B cell (primary cell): ENCODE results near the gene GPR152. TPM values are rescaled to one million over a fixed set of nuclear protein-coding genes. Genes with fewer than 3 reads are reported as not detected.

Experiments used
- ATAC-seq: fragments of 200-7000 bp; cut with Tn5 transposase; one replicate; pipeline ENCODE4 v1.10.0; 2021; ENCODE audit warnings: low read depth, mild to moderate bottlenecking, moderate number of reproducible peaks, moderate library complexity
- CTCF ChIA-PET: fragments of 350-600 bp; sonication (Branson Sonifier 250); formaldehyde crosslinking; loops from one replicate; lab custom pipeline; 2021; ENCODE audit warnings: antibody characterized with exemption, inconsistent platforms; lab: Charles Lee
- POLR2A ChIA-PET: fragments of 350-600 bp; sonication (Branson Sonifier 250); formaldehyde crosslinking; loops from one replicate; lab custom pipeline; 2021; ENCODE audit warnings: antibody characterized with exemption; lab: Charles Lee
- DNase-seq: peaks from one replicate; pipeline ENCODE4 v3.0.0; 2013
- H2AFZ ChIP-seq: 2 replicates; pipeline ENCODE4 v1.6.1; 2012; ENCODE audit warnings: mild to moderate bottlenecking, low read depth, low read length; ENCODE audit not compliant: insufficient read depth, poor library complexity, severe bottlenecking
- H3K27ac ChIP-seq, 2 donors: 1 replicate in 1 of 2; 2 replicates in 1 of 2; pipeline ENCODE4 v1.5.1; 2012 to 2013; ENCODE audit warnings: low read length in 2 of 2, mild to moderate bottlenecking in 2 of 2, moderate library complexity in 1 of 2
- H3K27me3 ChIP-seq, 4 experiments: fragments of 200-600 bp in 1 of 4; sonication (generic) in 1 of 4; replicated peaks in 1 of 4; 1 replicate in 2 of 4; 2 replicates in 2 of 4; pipeline versions ENCODE4 v1.6.1 to v1.7.0; 2013 to 2016; ENCODE audit warnings: low read length in 3 of 4, mild to moderate bottlenecking in 2 of 4, mixed read lengths in 1 of 4, moderate library complexity in 1 of 4; ENCODE audit not compliant: insufficient read depth in 4 of 4, control insufficient read depth in 3 of 4; ENCODE audit errors: control extremely low read depth in 1 of 4
- H3K36me3 ChIP-seq, 2 experiments: replicated peaks in 1 of 2; 1 replicate in 1 of 2; 2 replicates in 1 of 2; pipeline versions ENCODE4 v1.6.1 to v1.7.1; 2013; ENCODE audit warnings: low read length in 1 of 2; ENCODE audit not compliant: insufficient read depth in 2 of 2, control insufficient read depth in 1 of 2; ENCODE audit errors: control extremely low read depth in 1 of 2, extremely low read depth in 1 of 2
- H3K4me1 ChIP-seq, 2 donors: fragments of 200-600 bp in 1 of 2; sonication (generic) in 1 of 2; 1 replicate in 1 of 2; 2 replicates in 1 of 2; pipeline versions ENCODE4 v1.5.1 to v1.6.1; 2013 to 2017; ENCODE audit warnings: low read length in 2 of 2; ENCODE audit not compliant: control insufficient read depth in 2 of 2, insufficient read depth in 2 of 2
- H3K4me2 ChIP-seq: replicated peaks from 2 replicates; pipeline ENCODE3; 2012; ENCODE audit warnings: mild to moderate bottlenecking, low read depth, low read length; ENCODE audit not compliant: poor library complexity, severe bottlenecking
- H3K4me3 ChIP-seq, 5 experiments: fragments of 200-600 bp in 1 of 5; sonication (generic) in 1 of 5; 1 replicate in 3 of 5; 2 replicates in 2 of 5; pipeline versions ENCODE4 v1.5.1 to v1.7.0; 2011 to 2016; ENCODE audit warnings: low read length in 4 of 5, mild to moderate bottlenecking in 4 of 5, low read depth in 2 of 5, control low read depth in 1 of 5, moderate library complexity in 1 of 5; ENCODE audit not compliant: insufficient read depth in 1 of 5; ENCODE audit errors: control extremely low read depth in 1 of 5, extremely low read depth in 1 of 5
- H3K79me2 ChIP-seq: fragments of 200-600 bp; sonication (generic); one replicate; pipeline ENCODE4 v1.6.0; 2016; ENCODE audit warnings: low read length; ENCODE audit not compliant: control insufficient read depth, insufficient read depth
- H3K9ac ChIP-seq: fragments of 200-600 bp; sonication (generic); 2 replicates; pipeline ENCODE4 v1.6.1; 2017; ENCODE audit warnings: mild to moderate bottlenecking, low read length, moderate library complexity
- H3K9me3 ChIP-seq, 3 donors: one replicate each; pipeline versions ENCODE4 v1.6.1 to v1.7.1; 2013; ENCODE audit warnings: low read length in 2 of 3; ENCODE audit not compliant: control insufficient read depth in 2 of 3, insufficient read depth in 1 of 3; ENCODE audit errors: control extremely low read depth in 1 of 3
- H4K20me1 ChIP-seq: 2 replicates; pipeline ENCODE4 v1.6.0; 2012; ENCODE audit warnings: mild to moderate bottlenecking, low read length; ENCODE audit not compliant: insufficient read depth, control insufficient read depth, poor library complexity, severe bottlenecking
- H3K27ac Mint-ChIP-seq: one replicate; pipeline ENCODE4 v1.8.0; 2021; ENCODE audit warnings: mixed read lengths
- H3K27me3 Mint-ChIP-seq: one replicate; pipeline ENCODE4 v1.8.0; 2021; ENCODE audit warnings: mixed read lengths
- H3K4me1 Mint-ChIP-seq: one replicate; pipeline ENCODE4 v1.8.0; 2021; ENCODE audit warnings: mixed read lengths
- H3K4me3 Mint-ChIP-seq: one replicate; pipeline ENCODE4 v1.8.0; 2021; ENCODE audit warnings: mixed read lengths
- H3K9me3 Mint-ChIP-seq: one replicate; pipeline ENCODE4 v1.8.0; 2022; ENCODE audit warnings: mixed read lengths; ENCODE audit not compliant: insufficient read depth
- EZH2 ChIP-seq: IDR thresholded peaks from 2 replicates; pipeline ENCODE4 v1.6.1; 2012; ENCODE audit warnings: borderline replicate concordance, low read depth, mild to moderate bottlenecking, moderate library complexity, low read length; ENCODE audit not compliant: insufficient read depth, poor library complexity, severe bottlenecking
- WGBS: methylation state at CpG from one replicate; pipeline ENCODE4 v1.1.5; 2013; ENCODE audit warnings: missing lambda C conversion rate; ENCODE audit not compliant: insufficient coverage; 5-methylcytosine and 5-hydroxymethylcytosine counted together
- intact Hi-C: fragments of 100-400 bp; cut with micrococcal nuclease; formaldehyde crosslinking; loops from one replicate; pipeline ENCODE4 v1.10.0; 2022
- polyA plus RNA-seq: library from polyadenylated mRNA; depleted of rRNA; stranded (reverse); fragments of >200 nt; gene quantifications from 2 replicates; pipeline ENCODE4 v1.2.3, GENCODE V29; 2012
- total RNA-seq, 2 donors: library from RNA; stranded (reverse); fragments of 120-200 nt in 1 of 2; gene quantifications; 1 replicate in 1 of 2; 2 replicates in 1 of 2; pipeline versions ENCODE4 v1.2.3 to v1.2.4, GENCODE V29; 2013 to 2022
- TF ChIP-seq, protein P1 (sequence below): fragments of 200-600 bp; IDR thresholded peaks from one replicate; pipeline ENCODE4 v1.8.0; 2022; ENCODE audit warnings: antibody characterized with exemption, mild to moderate bottlenecking

The GPR152 gene
- total and polyA plus RNA-seq, 2 donors (not counting 1 experiment from before 2014, with no cell fraction given): 0.24 TPM; not detected in 1

DNA sequence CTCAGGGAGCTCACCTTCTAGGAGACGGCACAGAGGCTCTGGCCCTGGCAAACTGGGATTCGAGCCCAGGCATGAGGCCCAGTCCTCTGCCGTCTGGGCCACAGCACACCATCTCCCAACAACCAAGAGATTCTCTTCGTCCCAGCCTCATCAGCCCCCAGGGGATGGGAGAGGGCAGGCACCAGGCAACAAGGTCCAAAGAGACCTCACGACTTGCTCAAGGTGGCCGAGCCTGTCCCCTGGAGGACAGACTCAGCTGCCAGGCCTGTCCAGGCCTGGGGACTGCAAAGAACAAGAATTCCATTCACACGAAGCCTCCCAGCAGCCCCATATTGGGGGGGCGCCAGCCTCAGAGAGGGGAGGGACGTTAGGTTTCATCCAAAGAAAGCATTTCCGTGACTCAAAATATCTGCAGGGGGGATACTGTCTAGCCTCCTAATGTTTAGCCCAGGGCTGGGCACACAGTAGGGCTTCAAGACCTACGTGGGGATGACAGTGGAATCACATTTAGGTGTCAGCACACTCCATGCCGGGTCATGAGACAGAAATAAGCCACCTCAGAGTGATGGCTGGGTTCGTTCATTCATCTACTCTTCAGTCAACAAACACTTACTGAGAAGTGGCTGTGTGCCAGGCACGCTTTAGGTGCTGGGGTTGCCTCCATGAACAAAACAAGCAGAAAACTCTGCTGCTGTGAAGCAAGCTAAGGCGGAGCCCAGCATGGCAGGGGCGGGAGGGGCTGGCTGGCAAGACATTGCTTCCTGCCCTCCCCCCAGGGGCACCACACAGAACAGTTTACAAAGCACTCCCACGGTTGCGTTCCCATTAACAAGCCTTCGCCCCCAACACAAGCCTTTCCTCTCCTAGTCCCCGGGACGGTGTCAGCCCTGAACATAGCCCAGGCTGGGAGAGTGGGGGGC lies 35.9 kb downstream of the GPR152 start:
- no peaks in the 10 kb centered on the region for H3K27me3 Mint-ChIP-seq
- POLR2A ChIA-PET: interaction anchor here (0.8 to 10.7 kb wide), 11 partner anchors 8 to 116 kb away, joined by 3 to 195 read pairs (median 7); partner anchors contain the start of genes AIP, PPP1CA, PTPRCAP and RPS6KB2
- peak overlapping the region; percentile 23 for H2AFZ ChIP-seq
- TF ChIP-seq EZH2: no peak
- TF ChIP-seq, protein P1, sequence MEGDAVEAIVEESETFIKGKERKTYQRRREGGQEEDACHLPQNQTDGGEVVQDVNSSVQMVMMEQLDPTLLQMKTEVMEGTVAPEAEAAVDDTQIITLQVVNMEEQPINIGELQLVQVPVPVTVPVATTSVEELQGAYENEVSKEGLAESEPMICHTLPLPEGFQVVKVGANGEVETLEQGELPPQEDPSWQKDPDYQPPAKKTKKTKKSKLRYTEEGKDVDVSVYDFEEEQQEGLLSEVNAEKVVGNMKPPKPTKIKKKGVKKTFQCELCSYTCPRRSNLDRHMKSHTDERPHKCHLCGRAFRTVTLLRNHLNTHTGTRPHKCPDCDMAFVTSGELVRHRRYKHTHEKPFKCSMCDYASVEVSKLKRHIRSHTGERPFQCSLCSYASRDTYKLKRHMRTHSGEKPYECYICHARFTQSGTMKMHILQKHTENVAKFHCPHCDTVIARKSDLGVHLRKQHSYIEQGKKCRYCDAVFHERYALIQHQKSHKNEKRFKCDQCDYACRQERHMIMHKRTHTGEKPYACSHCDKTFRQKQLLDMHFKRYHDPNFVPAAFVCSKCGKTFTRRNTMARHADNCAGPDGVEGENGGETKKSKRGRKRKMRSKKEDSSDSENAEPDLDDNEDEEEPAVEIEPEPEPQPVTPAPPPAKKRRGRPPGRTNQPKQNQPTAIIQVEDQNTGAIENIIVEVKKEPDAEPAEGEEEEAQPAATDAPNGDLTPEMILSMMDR: no peak
- H3K79me2 ChIP-seq: peaks cover 27% of the 10 kb centered on the region
- H3K4me1 ChIP-seq: peaks cover 79 to 89% of the 10 kb centered on the region in 2 donors
- H3K27ac Mint-ChIP-seq: peak overlapping the region; percentile 98
- peak overlapping the region; percentile 89 for H3K4me3 Mint-ChIP-seq
- 55% methylated on average over 15 of the region's 21 CpGs for WGBS
- CTCF ChIA-PET: interaction anchor here (1.3 to 10.4 kb wide), 6 partner anchors 10 to 60 kb away, joined by 3 to 121 read pairs (median 4); partner anchors contain the start of genes PPP1CA, RPS6KB2 and TBC1D10C
- H3K9ac ChIP-seq: peak overlapping the region; percentile 61
- peaks cover 75% of the 10 kb centered on the region for H3K4me1 Mint-ChIP-seq
- peak; percentile 10 for ATAC-seq
- H3K9me3 ChIP-seq: no peaks in the 10 kb centered on the region
- H3K4me2 ChIP-seq: peak overlapping the region; percentile 95
- H3K27ac ChIP-seq: peak overlapping the region; percentile 43 to 71
- no peaks in the 10 kb centered on the region for H4K20me1 ChIP-seq
- H3K4me3 ChIP-seq: peak overlapping the region in 4 of 5 experiments; percentile 2 to 62 (median 32)
- no peaks in the 10 kb centered on the region for H3K9me3 Mint-ChIP-seq
- H3K36me3 ChIP-seq: no peaks in the 10 kb centered on the region
- intact Hi-C loops: no loop called here
- no peaks in the 10 kb centered on the region for H3K27me3 ChIP-seq
- peak; percentile 77 for DNase-seq
